Adrenal gland (tissue), 5 donors: Measurements from ENCODE around the gene CHPF.

Experiments used
- POLR2A ChIP-seq, 2 donors: fragments of 450-650 bp; IDR thresholded peaks; one replicate each; pipeline ENCODE4 v1.6.1; 2017; ENCODE audit warnings: antibody characterized with exemption in 2 of 2, mild to moderate bottlenecking in 2 of 2, moderate library complexity in 1 of 2
- TF ChIP-seq, protein P1 (sequence below), 6 experiments: fragments of 450-650 bp in 4 of 6; fragments of 200-600 bp in 2 of 6; sonication (generic) in 1 of 6; IDR thresholded peaks; 1 replicate in 5 of 6; 2 replicates in 1 of 6; pipeline versions ENCODE4 v1.5.1 to v1.8.0; 2016 to 2021; ENCODE audit warnings: antibody characterized with exemption in 6 of 6, mild to moderate bottlenecking in 2 of 6, moderate library complexity in 1 of 6
- donor health status: DM: no; HTN: no; CAD: no.

DNA sequence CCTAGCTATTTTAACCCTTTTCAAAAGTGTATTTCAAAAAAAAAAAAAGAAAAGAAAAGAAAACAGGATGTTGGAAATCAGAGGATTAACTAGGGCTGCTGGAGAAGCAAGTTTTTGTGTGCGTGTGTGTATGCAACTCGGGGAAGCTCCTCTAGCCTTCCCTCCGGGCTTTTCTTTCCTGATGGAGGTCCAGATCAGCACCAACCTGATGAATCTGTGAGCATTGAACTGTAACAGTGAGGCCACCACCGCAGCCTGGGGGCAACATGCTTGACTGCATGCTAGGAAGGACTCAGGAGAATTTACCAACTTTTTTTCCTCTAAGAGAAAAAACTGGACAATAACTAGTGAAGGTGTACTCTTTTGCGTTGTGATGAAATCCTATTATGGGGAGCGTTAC is 25.4 kb upstream of the CHPF start:
- TF ChIP-seq, protein P1, sequence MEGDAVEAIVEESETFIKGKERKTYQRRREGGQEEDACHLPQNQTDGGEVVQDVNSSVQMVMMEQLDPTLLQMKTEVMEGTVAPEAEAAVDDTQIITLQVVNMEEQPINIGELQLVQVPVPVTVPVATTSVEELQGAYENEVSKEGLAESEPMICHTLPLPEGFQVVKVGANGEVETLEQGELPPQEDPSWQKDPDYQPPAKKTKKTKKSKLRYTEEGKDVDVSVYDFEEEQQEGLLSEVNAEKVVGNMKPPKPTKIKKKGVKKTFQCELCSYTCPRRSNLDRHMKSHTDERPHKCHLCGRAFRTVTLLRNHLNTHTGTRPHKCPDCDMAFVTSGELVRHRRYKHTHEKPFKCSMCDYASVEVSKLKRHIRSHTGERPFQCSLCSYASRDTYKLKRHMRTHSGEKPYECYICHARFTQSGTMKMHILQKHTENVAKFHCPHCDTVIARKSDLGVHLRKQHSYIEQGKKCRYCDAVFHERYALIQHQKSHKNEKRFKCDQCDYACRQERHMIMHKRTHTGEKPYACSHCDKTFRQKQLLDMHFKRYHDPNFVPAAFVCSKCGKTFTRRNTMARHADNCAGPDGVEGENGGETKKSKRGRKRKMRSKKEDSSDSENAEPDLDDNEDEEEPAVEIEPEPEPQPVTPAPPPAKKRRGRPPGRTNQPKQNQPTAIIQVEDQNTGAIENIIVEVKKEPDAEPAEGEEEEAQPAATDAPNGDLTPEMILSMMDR (IDR thresholded peaks at IDR 0.05) = no peak
- TF ChIP-seq POLR2A (IDR thresholded peaks at IDR 0.05) = no peak
